GOT3 (cell line): ENCODE data around the gene S100A4.
"Not testable (repeated sequence)": the region's sequence is repeated elsewhere in the genome, so short reads cannot be mapped to it uniquely, and the experiment has no call there.

ENCODE experiments used
- DNase-seq: peaks from one replicate; lab custom pipeline; 2025; ENCODE audit warnings: mixed read lengths; lab: John Stamatoyannopoulos, UW

The S100A4 gene

GRCh38 chr1:153533689-153534201 is 11.9 kb downstream of the S100A4 start:
- DNase-seq: peak; percentile 63

- DNase-seq: peak; percentile 42
These were observed 12.6 kb downstream of the S100A4 start for GRCh38 chr1:153532769-153533599.

GRCh38 chr1:153532181-153532580 is 13.4 kb downstream of the S100A4 start:
- no peak for DNase-seq

GRCh38 chr1:153531638-153532037 is 14.0 kb downstream of the S100A4 start:
- no peak for DNase-seq

GRCh38 chr1:153527683-153528040 is 17.9 kb downstream of the S100A4 start:
- DNase-seq: no peak

GRCh38 chr1:153527023-153527682 is 18.5 kb downstream of the S100A4 start:
- DNase-seq: no peak

GRCh38 chr1:153526132-153526543 is 19.5 kb downstream of the S100A4 start:
- no peak for DNase-seq

- DNase-seq: no peak
These were observed 20.4 kb downstream of the S100A4 start for GRCh38 chr1:153525088-153525728.

GRCh38 chr1:153522353-153523048 is 23.1 kb downstream of the S100A4 start:
- DNase-seq: not testable (repeated sequence)

- DNase-seq: not testable (repeated sequence)
These were observed 23.8 kb downstream of the S100A4 start for GRCh38 chr1:153521808-153522207.

- no peak for DNase-seq
These were observed 24.7 kb downstream of the S100A4 start for GRCh38 chr1:153520818-153521476.

GRCh38 chr1:153520137-153520691 is 25.4 kb downstream of the S100A4 start:
- not testable (repeated sequence) for DNase-seq

- no peak for DNase-seq
These were observed 26.4 kb downstream of the S100A4 start for GRCh38 chr1:153519242-153519641.

- no peak for DNase-seq
These were observed 29.9 kb downstream of the S100A4 start for GRCh38 chr1:153515504-153516394.

GRCh38 chr1:153513666-153514065 is 31.9 kb downstream of the S100A4 start:
- no peak for DNase-seq

- no peak for DNase-seq
These were observed 32.6 kb downstream of the S100A4 start for GRCh38 chr1:153513023-153513422.

- DNase-seq: no peak
These were observed 34.6 kb downstream of the S100A4 start for GRCh38 chr1:153510984-153511410.

- DNase-seq: no peak
These were observed 35.8 kb downstream of the S100A4 start for GRCh38 chr1:153509729-153510354.

- no peak for DNase-seq
These were observed 36.6 kb downstream of the S100A4 start for GRCh38 chr1:153509036-153509435.
